Activated T-cell treated with anti-CD3 and anti-CD28 coated beads for 48 hours (primary cell): ENCODE measurements around the gene NSMCE4A.
A peak's percentile ranks its signal among the peaks of the same experiment; 100 is the strongest.
"Not testable (repeated sequence)": the region's sequence is repeated elsewhere in the genome, so short reads cannot be mapped to it uniquely, and the experiment has no call there.

Experiments used
- DNase-seq: peaks from one replicate; pipeline ENCODE4 v3.0.0-alpha.2; 2020; ENCODE audit warnings: low read depth

The NSMCE4A gene

DNA sequence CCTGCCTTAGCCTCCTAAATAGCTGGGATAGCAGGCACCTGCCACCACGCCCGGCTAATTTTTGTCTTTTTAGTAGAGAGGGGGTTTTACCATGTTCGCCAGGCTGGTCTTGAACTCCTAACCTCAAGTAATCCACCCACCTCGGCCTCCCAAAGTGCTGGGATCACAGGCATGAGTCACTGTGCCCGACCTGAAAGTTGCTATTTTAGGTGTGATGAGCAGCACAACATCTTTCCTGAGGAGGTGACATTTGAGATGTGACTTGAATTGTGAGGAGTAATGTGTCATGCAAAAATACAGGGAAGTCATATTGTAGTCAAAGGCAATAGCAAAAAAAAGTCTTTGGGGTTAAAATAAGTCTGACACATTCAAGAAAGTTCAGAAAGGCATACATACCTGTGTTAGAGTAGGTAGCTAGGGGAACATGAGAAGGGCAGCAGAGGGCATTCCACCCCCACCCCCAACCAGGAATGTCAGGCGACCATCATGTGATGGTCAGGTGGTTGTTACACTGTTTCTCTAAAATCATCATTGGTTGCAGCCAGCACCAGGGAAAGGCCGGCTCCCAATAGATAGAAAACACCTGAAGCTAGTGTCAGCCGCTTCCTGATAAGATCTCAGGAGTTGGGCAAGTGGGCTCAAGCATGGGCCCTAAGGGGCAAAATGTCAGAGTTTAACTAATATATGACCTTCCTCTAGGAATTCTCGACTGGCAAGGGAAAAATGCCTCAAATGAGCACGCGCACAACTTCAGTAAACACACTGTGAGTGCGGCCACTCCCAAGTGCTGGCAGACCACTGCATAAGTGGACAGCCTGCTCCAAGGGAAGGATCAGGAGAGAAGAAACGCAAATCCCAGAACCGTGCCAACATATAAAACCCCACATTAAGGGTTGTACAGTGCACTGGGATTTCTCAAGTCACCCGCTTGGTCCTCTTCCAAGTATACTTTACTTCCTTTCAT lies 13.6 kb upstream of the NSMCE4A start, which contains the start of gene TACC2:
TSS of gene TACC2 (plus strand) at position 803 of the 964 bp plus-strand sequence. CDS start 32,819 bp downstream, outside the sequence.
- DNase-seq, result peak; percentile 4

DNA sequence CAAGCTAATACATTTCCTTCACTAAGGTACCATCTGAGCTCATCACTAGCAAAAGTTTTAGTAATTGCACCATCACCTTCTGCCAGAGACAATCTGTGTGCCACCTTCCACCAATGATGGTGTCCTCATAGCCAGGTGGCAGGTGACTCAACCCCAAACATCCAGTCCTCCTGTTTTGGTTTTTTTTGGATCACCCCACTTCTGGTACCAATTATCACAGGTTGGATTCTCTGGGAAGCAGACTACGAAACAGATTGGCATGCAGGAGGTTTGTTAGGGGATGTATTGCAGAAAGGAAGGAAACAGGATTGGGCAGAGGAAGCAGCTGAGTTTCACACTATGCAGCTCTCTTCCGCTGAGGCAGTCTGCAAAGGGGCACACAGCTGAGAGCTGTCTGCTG lies 9.4 kb upstream of the NSMCE4A start:
- no peak for DNase-seq

DNA sequence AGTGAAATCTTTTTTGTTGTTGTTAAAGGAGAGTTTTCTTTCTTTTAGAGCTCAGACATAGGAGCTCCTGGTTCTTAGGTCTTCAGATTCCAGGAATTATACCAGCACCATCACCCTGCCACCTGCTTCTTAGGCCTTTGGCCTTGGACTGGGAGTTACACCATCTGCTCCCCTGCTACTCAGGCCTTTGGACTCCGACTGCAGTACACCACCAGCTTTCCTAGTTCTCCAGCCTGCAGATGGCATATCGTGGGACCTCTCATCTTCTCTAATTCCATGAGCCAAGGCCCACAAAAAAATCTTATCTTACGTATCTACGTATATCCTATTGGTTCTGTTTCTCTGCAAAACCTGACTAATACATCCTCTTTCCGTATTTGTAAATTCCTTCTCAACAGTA lies 8.8 kb upstream of the NSMCE4A start:
- no peak for DNase-seq

DNA sequence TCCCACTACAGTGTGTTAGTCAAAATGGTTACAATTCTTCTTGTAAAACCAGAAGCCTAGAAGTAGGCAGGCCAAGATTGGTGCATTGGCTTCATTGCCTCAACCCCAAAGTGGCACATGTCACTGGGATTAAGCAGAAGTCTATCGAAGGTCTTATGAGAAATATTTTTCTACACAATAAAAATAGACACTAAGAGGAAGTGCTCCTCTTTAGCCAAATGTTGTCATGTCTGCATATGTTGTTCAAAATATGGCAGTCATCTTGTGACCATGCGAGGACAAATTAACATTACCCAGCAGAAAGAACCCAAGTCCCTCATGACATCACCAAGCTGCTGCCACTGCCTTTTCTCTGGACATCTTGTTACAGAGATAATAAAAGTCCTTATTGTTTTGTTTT lies 6.3 kb upstream of the NSMCE4A start:
- DNase-seq, result no peak

DNA sequence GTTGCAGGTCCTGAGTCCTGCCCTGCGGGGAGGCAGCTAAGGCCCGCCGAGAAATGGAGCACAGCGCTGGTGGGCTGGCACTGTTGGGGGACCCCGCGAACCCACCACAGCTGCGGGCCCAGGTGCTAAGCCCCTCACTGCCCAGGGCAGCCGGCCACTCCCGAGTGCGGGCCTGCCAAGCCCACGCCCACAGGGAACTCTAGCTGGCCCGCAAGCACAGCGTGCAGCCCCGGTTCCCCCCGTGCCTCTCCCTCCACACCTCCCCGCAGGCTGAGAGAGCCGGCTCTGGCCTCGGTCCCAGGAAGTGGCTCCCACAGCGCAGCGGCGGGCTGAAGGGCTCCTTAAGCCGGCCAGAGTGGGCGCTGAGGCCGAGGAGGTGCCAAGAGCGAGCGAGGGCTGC lies 3.5 kb upstream of the NSMCE4A start:
- no peak for DNase-seq

DNA sequence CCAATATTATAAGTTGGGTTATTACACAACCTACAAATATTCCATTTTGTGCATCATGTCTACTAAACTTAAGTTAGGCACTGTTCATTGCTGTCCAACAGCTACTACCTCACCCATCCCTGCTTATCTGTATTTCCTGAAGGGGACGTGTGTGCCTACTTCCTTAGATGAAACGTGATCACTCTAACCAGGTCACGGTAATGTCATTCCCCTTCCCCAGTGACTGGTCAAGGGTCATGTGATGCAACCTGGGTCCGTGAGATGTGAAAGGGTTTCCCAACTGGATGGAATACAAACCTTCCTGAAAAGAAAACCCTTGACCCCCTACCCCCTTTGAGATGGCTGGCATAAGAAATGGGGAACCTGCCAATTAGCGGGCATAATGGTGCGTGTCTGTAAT lies 1.6 kb upstream of the NSMCE4A start:
- DNase-seq, result no peak

DNA sequence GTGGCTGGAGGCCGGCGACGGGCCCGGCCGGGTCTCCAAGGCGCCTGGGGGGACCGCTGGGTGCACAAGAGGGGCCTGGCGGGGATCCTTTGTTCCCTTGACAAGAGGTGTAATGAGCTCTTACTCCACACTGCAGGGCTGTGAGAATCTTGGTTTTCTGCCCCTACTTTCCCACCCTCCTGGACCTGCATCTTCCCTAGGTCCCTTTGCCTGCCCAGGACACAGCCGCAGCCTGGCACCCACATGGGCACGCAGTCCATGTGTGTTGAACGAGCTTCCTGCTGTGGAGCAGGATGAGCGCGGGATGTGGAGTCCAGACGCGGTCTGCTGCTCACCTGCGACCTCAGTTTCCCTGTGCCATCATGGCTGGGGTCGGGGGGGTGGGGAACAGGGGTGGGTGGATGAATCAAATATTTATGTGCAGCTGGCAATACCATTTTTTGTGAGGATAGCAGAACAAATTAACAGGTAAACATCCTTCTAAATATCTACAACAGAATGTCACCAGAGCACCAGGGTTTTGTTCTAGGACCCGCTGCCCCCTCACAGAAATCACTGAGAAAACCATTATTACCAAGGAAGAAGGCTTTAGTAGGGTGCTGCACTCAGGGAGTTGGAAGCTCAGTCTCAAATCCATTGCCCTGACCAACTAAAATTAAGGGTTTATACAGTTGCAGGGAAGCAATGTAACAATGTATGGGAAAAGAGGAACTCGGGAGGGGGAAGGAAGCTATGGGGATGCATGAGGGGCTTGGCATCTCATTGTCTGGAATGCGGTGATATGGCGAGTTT lies 474 bp upstream of the NSMCE4A start:
- DNase-seq, result no peak

DNA sequence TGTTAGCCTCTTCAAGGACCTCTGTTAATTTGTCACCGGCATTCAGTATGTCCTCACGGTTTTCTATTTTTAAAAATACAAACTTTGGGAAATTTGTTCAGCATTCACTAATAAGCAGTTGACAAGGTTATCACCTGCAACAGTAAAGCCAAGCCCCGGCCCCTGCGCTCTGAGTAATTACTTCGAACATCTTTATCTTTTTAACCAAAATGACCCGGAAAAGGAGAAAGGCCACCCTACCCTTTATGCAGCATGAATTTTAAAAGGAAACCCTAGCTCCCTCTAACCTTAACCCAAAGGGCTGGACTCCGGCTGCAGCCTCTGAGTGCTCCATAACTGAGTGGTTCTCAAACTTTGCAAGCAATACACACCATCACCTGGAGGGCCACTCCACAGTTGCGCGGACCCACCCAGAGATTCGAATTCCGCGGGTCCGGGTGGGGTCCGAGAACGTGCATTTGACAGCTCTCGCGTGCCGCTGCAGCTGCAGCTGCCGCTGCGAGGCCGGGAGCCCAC lies 940 bp downstream of the NSMCE4A start:
- DNase-seq, result no peak

DNA sequence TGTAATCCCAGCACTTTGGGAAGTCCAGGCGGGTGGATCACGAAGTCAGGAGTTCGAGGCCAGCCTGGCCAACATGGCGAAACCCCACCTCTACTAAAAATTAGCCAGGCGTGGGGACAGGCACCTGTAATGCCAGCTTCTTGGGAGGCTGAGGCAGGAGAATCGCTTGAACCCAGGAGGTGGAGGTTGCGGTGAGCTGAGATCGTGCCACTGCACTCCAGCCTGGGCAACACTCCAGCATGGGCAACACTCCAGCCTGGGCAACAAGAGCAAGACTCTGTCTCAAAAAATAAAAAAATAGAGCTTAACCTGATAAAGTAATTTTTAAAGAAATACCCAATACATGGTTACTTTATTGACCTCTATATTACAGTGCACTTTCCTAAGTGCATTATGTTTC lies 5.9 kb downstream of the NSMCE4A start:
- DNase-seq, result not testable (repeated sequence)

DNA sequence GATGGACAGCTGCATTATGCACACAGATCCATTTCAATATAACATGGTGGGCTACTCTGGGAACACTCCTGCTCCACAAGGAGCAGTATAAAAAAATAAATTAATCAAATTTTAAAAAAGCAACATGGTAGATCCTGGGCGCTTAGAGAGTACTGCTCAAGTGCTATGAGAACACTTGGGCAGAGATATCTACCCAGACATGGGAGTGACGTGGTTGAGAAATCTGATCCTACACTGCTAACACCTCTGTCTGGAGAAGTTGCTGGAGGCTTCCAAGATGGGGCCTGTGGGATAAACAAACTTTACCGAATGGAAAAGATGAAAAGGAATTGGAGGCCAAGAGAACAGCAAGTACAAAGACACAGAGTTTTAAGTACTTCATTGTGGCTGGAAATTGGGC lies 9.0 kb downstream of the NSMCE4A start:
- DNase-seq, result no peak

DNA sequence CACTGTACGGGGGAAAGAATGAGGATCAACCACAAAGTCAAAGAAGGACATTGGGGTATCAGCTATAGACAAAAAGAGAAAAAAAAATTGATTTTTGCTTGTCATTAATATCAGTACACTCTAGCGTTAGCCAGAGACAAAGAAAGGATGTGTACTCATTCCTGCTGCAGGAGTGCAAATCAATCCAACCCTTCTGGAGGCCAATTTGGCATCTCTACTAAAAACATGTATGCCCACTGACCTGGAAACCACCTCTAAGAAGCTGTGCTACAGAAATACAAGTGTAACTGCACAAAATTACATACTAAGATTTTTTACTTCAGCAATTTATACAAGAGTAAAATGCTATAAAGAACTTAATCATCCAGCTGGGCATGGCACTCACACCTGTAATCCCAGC lies 13.6 kb downstream of the NSMCE4A start:
- DNase-seq, result no peak

DNA sequence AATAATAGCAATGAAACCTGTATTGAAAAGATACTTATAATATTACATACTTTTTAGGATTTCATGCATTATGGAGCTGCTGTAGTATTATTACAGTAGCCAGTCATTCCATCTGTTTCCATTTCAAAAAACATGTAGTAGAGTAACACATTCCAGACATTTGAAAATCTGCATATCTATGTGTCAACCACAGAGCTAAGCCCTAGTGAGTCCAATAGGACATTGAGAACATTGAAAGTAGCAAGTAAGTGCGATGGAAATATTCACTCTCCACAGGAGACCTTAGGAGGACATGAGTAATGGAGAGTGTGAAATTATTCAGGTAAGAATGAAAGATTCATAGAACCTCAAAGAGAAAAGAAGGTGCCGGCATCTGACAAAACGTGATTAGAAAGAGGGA lies 15.3 kb downstream of the NSMCE4A start:
- no peak for DNase-seq

DNA sequence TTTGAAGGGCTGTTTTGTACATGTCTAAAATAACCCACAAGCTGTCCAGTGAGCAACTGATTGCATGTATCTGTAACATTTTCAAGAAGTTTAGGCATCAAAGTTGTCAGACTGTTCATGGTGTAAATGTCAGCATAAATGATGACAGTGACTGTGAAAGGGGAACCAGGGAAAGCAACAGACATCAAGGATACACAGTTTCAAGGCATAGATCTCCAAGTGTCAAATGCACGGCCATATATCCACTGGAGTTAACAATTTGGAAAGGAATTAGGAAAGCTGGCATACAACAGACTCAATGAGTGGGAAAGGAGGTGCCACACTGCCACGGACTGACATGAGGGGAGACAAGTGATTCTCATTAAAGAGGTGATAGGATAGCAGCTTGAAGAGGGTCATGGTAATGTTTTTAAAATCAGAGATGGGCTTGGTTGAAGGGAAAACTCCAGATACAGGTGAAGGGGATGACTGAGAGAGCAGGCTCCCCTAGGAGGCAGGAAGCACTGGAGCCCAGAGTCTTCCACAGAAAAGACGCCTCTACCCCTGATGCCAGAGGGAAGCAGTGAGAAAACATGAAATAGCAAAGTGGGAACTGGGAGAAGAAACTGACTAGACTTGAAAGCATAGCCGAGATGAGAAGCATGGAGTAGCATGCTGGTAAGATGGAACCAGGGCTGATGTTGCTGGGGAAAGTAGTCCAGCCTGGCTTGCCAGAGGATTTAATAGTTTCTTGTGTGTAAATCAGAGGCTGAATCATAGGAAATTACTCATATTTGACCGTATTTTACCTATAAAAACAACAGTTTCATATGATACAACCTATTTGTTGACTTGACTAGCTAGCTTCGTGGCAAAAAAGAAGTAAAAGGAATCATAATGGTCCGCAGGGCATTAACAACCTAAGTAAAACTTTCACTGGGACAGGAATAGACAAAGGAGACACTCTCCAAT lies 18.6 kb downstream of the NSMCE4A start:
- no peak for DNase-seq

DNA sequence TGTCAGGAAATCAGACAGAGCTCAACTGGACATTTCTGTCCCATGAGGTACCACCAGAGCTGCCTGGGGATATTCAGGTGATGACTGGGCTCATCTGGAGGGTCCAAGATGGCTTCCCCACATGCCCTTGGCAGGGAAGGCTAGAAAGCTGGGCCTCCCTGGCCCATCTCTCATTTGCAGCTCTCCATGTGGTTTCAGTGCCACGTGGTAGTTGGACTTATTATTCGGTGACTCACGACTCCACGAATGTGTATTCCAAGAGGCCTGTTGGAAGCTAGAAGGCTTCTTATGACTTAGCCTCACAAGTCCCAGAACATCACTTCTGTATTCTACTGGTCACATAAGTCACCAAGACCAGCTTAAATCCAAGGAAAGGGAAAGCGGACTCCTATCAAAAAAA lies 22.8 kb downstream of the NSMCE4A start:
- no peak for DNase-seq

DNA sequence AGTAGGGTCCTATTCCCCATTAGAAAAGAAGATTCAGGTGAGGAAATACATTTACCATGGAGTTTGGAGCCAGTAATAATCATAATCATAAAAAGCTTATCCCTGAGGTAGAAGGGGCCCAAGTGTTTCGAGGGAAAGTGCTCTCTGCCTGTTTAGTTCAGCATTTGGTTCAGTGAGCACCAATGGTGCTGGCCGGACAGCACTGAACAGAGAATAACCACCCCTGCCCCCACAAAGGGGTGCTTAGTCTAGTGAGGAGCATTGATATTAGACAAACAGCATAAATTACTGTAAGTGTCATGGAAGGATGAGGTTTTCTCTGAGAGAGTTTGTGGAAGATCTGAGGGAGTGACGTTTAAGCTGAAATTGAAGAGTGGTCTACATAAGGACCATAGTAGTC lies 25.6 kb downstream of the NSMCE4A start:
- DNase-seq, result no peak

DNA sequence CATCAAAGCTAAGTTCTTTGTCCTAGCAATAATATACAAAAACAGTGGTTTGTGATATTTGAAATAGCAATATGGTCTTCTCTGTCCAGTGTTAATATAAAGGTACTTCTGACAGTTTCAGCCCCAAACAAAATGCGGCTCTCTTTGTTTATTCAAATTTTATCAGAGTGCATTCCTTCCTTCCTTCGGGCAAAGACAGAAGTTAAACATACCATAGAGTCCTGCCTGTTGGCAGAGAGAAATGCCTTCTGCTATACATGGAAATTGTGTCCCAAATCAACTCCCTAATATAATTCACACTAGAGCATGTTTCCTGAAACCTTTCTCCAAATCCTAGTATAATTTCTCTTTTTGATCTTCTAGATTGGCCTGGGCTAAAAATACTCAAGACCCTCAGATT lies 26.0 kb downstream of the NSMCE4A start:
- DNase-seq, result no peak

DNA sequence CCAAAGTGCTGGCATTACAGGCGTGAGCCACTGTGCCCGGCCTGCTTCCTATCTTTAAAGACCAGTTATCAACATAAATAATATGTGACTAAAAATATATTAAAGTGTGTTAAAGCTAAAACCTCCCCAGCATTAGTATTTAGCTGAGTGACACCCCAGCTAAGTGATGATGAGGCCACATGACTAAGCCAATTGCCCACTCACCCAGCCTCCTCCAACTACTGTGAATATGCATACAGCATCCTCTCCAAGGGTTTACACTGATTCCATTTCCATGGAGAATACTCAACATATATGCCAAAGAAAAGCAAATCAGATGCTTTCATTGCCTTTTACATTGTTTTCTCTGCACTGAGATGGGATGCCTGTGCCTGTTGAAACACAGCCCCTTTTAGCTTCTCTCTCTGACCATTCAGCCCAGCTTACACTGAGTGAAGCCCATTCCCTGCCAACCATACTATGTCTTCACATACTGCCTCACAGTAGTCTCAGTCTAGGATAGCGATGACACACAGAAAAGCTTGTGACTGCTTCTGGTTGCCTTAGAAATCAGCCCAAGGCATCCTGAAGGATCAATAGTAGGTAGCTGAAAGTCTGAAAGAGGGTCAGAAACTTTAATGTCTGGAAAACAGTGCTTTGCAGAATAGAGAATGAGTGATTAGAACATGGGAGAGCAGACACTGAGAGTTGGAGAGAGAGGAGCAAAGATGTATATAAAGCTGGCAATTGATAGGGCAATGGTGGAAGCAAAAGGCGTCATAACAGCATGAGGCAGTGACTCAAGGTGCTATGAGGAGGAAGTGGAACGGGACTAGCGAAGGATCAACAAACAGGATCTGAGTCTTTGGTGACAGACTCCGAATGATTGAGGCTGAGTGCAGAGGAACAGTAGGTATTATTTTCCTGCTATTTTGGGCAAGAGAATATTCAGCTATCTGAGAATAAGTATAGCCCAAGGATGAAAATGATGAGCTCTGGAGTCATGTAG lies 27.4 kb downstream of the NSMCE4A start:
- DNase-seq, result no peak

DNA sequence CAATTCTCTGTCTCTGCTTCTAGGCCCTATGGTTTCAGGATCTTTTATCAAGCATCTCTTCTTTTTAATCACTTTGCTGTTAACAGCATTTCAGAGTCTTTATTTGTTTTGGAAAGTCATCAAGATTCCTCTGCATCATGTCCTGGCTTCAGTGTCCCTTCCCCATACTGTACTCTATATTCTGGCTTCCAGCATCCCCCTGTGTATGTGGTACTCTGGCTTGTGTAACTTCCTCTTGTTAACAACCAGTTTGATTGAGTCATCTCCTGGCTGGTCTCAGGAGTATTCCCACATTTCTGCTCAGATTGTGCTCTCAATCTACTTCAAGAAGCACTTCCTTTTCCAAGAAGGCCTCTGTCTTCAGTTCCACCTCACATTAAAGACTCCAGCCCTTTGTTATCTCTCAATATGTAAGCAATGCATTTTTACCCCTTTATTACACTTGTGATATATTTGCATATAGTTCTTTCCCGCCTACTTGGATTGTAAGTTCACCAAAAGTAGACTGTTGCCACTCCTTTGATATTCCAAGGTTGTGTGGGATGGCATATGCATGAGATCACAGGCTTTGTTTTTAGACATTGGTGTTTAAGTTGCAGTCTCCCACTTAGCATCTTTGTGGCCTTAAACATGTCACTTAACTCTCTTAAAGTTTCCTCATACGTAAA lies 32.1 kb downstream of the NSMCE4A start:
- DNase-seq, result no peak

DNA sequence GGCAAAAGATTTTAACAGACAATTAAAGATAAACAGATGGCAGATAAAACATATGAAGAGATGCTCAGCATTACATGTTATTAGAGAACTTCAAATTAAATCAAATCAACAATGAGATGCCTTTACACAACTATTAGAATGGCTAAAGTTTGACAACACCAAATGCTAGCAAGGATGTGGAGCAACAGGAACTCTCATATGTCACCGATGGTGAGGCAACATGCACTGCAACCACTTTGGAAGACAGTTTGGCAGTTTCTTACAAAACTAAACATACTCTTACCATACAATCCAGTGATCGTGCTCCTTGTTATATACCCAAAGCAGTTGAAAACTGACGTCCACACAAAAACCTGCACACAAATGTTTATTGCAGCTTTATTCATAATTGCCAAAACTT lies 33.5 kb downstream of the NSMCE4A start:
- no peak for DNase-seq

DNA sequence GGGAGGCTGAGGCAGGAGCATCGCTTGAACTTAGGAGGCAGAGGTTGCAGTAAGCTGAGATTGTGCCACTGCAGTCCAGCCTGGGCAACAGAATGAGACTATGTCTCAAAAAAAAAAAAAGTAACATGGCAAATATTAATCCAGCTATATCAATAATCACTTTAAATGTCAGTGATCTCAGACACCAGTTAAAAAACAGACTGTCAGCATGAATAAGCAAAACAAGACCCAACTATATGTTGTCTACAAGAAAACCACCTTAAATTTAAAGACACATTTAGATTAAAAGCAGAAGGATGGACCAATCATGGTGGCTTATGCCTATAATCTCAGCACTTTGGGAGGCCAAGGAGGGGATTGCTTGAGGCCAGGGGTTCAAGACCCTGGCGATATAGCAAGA lies 38.7 kb downstream of the NSMCE4A start:
- DNase-seq, result no peak
